T1000 (cell line): ENCODE data around the gene MYLK.

Experiments used
- DNase-seq: peaks from one replicate; lab custom pipeline; 2025; ENCODE audit warnings: mixed read lengths; lab: John Stamatoyannopoulos, UW

The MYLK gene

GRCh38 chr3:123670743-123671142 lies 213.4 kb downstream of the MYLK start:
- no peak for DNase-seq

GRCh38 chr3:123668906-123669305 lies 215.2 kb downstream of the MYLK start:
- DNase-seq, result no peak

- no peak for DNase-seq
These were observed 216.3 kb downstream of the MYLK start for GRCh38 chr3:123667784-123668183.

- DNase-seq, result no peak
These were observed 219.4 kb downstream of the MYLK start for GRCh38 chr3:123664753-123665152.

- no peak for DNase-seq
These were observed 220.2 kb downstream of the MYLK start for GRCh38 chr3:123663977-123664376.

GRCh38 chr3:123661973-123662372 lies 222.2 kb downstream of the MYLK start:
- no peak for DNase-seq

GRCh38 chr3:123660900-123661299 lies 223.2 kb downstream of the MYLK start:
- DNase-seq, result no peak

- DNase-seq, result no peak
These were observed 223.9 kb downstream of the MYLK start for GRCh38 chr3:123660141-123660675.

GRCh38 chr3:123658852-123659206 lies 225.3 kb downstream of the MYLK start:
- no peak for DNase-seq

- no peak for DNase-seq
These were observed 225.8 kb downstream of the MYLK start for GRCh38 chr3:123658118-123658851.

GRCh38 chr3:123657568-123657967 lies 226.6 kb downstream of the MYLK start:
- DNase-seq, result no peak

GRCh38 chr3:123657111-123657510 lies 227.0 kb downstream of the MYLK start:
- DNase-seq, result no peak

- DNase-seq, result no peak
These were observed 227.4 kb downstream of the MYLK start for GRCh38 chr3:123656691-123657090.

GRCh38 chr3:123656274-123656673 lies 227.9 kb downstream of the MYLK start:
- no peak for DNase-seq

GRCh38 chr3:123655400-123655799 lies 228.7 kb downstream of the MYLK start:
- DNase-seq, result no peak

- DNase-seq, result peak; percentile 33
These were observed 230.9 kb downstream of the MYLK start for GRCh38 chr3:123653221-123653682.

GRCh38 chr3:123652342-123652984 lies 231.7 kb downstream of the MYLK start:
- DNase-seq, result no peak

- DNase-seq, result no peak
These were observed 232.4 kb downstream of the MYLK start for GRCh38 chr3:123651449-123652341.

- no peak for DNase-seq
These were observed 234.0 kb downstream of the MYLK start for GRCh38 chr3:123650101-123650500.

GRCh38 chr3:123648696-123649405 lies 235.3 kb downstream of the MYLK start:
- no peak for DNase-seq

GRCh38 chr3:123644358-123644757 lies 239.8 kb downstream of the MYLK start:
- no peak for DNase-seq

GRCh38 chr3:123642957-123643330 lies 241.2 kb downstream of the MYLK start:
- no peak for DNase-seq
